HG02623 (cell line): Measurements from ENCODE around the gene MOXD1.
"Not testable (repeated sequence)": the region's sequence is repeated elsewhere in the genome, so short reads cannot be mapped to it uniquely, and the experiment has no call there.

Experiments used
- ATAC-seq: cut with Tn5 transposase; IDR thresholded peaks from one replicate; pipeline ENCODE4 v1.9.1; 2021; ENCODE audit warnings: moderate library complexity; ENCODE audit not compliant: unreplicated experiment

Gene MOXD1

DNA sequence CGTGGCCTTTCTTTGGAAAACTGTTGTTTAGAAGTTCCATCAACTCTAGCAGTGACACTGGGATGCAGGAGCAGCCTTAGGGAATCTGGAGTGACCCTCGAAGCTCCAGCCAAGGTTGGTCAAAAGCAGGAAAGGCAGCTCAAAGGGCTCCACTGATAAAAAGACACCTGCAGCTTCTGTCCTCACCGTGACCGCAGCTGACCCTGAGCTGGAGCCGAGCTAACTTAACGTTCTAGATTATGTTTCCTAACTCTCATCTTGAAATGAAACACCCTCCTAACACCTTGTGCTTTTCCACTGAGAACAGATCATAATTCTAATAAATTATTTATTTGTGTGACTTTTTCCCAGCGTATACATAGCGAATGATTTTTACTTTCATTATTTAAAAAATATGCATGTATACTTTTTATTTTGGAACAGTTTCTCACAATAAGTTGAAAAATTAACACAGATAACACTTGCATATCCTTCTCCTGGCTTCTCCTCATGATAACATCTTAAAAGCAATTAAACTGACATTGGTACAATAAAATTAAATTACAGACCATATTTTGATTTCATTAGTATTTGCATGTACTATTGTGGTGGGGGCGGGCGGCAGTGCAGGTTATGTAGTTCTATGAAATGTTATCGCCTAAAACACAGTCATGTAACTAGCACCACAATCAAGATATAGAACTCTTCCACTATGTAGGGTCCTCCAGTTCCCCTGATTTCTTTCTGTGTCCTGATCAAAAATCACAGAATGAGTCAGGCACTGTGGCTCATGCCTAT, 116.1 kb downstream of the MOXD1 start:
- no peak for ATAC-seq

GRCh38 chr6:132282696-132283095, 118.6 kb downstream of the MOXD1 start:
- no peak for ATAC-seq

DNA sequence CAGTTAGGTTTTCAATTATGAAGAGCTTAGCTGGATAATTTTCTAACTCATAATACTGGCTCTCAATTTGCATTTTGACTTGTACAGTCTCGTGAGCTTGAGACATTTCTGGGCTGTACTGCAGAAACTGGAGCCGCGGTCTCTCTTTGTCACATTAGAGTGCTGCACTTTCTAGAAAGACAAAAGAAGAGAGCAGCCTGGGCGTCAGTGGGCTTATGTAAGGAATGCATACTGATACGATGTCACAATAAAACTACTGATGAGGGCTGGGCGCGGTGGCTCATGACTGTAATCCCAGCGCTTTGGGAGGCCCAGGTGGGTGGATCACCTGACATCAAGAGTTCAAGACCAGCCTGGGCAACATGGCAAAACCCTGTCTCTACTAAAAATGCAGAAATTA, 120.8 kb downstream of the MOXD1 start:
- ATAC-seq: no peak

DNA sequence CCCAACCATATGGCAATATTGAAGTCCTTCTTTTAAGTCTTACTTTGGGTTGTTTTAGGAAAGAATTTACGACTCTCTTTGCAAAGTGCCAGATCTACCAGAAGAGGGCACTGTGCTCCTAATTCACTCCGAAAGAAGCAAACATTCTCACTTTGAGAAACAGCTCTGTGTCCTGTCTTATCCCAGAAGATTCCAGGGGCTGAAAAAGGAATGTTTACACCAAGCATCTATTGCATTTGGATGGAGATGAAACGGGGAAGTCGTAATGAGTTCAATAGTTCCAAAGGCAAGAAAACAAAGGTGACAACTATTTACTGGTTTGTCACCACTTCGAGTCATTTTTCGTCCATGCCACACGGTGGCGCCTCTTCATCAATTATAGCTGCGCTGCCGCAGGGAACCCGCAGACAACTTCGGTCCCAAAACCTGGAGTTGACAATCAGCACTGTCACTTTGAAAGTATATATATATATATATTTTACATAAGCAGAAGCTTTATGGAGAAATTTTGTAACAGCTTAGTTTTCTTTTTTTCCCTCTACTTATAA, 121.6 kb downstream of the MOXD1 start:
- ATAC-seq: peak; percentile 80

DNA sequence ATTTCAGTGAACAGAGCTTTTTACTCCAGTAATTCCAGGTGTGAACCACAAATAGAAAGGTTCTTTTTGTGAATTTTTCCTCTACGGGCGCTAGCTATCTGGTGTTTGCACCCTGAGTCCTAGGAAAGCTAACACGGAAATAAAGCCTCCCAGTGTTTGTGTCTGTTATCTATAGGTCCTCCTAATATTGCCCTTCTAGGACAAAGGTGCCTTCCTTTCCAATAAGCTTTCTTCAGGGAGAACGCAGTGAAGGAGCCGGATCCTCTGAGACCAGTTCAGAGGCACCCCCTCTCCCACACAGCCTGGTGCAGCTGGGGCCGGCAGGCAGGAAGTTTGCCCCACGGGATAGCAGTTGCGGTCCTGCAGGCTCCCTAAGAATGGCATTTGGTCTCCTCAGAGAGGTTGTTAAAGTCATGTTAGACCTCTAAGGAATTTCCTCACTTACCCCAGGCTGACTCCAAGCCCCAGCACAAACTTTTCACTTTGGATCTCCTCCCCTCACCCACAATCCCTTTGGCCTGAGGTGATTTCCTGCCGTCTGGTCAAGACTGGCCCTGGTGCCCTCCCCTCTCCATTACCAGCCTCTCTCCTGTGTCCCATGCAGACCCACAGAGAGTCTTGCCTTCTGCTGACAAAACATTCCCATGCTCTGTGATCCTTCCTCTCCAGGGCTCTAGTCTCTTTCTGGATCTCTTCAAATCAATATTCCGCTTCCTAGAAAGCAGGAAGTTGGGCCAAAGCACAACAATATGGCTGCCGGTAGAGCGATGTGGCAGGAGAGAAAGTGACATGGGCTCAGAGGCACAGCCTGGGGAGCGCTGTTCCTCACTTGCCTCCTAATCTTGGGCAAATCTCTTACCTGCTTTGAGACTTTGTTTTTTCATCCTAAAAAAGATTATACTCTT, 126.0 kb downstream of the MOXD1 start:
- ATAC-seq: no peak

GRCh38 chr6:132272776-132273175, 128.5 kb downstream of the MOXD1 start:
- no peak for ATAC-seq

- ATAC-seq: no peak
Observed at GRCh38 chr6:132270726-132271402, 130.4 kb downstream of the MOXD1 start.

DNA sequence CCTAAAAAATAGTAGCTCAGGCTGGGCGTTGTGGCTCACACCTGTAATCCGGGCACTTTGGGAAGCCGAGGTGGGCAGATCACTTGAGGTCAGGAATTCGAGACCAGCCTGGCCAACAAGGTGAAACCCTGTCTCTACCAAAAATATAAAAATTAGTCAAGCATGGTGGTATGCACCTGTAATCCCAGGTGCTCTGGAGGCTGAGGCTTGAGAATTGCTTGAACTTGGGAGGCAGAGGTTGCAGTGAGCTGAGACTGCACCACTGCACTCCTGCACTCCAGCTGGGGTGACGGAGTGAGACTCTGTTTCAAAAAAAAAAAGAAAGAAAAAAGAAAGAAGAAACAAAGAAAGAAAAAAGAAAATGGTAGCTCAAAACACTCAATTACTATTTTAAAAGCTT, 132.6 kb downstream of the MOXD1 start:
- not testable (repeated sequence) for ATAC-seq

- no peak for ATAC-seq
Observed at GRCh38 chr6:132268209-132268608, 133.1 kb downstream of the MOXD1 start.

- no peak for ATAC-seq
Observed at GRCh38 chr6:132265451-132266097, 135.7 kb downstream of the MOXD1 start.

- no peak for ATAC-seq
Observed at GRCh38 chr6:132264021-132264500, 137.2 kb downstream of the MOXD1 start.

DNA sequence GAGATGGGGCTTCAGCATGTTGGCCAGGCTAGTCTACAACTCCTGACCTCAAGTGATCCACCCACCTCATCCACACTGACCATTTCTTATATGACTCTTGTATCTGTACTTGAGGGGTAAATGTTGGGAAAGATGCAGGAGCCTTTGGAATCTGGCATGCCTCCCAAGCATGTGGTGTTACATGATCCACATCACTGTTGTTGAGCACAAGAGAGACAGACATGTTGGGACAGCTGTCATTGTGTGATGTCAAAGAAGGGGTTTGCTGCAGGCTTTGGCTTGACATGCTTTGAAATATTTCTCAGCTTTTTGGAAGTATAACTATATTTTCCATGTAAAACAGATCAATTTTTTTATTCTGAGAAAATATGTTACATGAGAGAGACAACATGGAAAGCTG, 139.9 kb downstream of the MOXD1 start:
- no peak for ATAC-seq

DNA sequence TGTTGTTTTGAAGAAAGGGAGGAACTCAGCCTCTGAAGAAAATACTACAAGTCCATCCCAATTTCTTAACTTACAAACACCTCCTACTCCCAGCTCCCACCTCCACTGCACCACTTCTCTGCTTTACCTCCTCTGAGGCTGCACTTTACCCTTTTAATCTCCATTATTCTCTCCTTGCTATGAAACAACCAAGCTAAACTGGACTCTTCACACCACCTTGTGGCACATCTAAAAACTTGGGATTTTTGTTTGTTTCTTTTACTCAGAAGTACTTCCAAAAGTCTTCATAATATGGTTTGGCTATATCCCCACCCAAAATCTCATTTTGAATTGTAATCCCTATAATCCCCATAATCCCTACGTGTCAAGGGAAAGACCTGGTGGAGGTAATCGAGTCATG, 142.2 kb downstream of the MOXD1 start:
- ATAC-seq: no peak

DNA sequence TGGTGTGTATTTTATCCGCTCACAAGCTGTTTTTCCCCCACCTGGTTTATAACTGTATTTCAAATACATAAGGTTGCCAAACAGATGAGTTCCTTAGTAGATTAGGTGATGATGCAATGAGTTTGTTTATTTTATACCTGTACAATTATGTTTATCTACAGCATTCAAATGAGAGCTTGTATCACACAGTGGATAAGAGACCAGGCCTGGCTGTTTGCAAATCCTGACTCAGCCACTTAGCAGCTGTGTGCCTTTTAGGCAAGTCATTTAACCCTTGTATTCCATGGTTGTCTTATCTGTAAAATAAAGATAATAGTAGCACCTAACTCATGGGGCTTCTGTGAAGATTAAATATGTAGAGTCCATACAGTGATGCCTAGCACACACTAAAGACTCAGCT, 143.7 kb downstream of the MOXD1 start:
- ATAC-seq: no peak

DNA sequence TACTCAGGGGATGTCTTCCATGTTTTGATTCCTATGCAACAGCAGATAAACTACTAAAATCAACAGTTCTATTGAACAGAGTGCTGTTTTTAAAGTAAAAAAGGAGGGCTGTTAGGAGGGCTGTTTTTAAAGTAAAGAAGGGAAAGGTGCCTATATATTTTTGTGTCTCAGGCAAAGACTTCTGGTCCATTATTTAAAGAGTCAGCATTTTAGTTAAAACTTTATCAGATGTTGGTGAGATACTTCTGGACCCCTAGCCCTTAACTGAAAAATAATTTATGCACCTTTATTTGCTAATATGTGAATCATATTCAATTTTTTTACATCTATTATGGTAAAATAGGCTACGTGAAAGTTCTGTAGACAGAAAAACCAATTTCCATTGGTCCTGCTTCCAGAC, 144.8 kb downstream of the MOXD1 start:
- no peak for ATAC-seq

DNA sequence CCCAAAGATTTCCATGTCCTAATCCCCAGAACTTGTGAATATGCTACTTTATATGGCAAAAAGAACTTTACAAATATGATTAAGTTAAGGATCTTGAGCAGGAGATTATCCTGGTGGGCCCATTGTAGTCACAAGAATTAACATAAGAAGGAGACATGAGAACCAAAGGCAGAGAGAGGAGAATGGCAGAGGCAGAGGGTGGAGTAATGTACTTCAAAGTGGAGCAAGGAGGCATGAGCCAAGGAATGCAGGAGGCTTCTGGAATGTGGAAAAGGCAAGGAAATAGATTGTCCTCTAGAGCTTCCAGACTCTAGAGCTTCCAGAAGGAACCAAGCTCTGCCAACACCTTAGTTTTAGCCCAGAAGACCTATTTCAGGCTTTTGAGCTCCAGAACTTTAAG, 147.4 kb downstream of the MOXD1 start:
- no peak for ATAC-seq

DNA sequence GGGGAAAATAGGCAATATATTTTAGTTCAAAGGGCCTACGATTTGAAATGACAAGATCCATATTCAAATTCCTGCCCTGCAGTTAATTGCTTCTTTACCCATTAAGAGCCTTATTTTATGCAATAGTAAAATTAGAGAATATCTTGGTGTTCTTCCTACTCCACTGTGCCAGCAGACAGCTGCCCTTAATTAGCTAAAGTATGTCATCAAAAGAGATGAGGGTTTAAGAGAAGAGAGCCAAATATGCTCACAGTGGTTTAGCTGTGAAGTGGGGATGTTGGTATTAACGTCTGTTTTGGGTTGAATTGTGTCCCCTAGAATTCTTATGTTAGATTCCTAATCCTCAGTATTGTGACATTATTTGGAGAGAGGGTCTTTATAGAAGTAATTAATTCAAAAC, 148.1 kb downstream of the MOXD1 start:
- ATAC-seq: no peak

DNA sequence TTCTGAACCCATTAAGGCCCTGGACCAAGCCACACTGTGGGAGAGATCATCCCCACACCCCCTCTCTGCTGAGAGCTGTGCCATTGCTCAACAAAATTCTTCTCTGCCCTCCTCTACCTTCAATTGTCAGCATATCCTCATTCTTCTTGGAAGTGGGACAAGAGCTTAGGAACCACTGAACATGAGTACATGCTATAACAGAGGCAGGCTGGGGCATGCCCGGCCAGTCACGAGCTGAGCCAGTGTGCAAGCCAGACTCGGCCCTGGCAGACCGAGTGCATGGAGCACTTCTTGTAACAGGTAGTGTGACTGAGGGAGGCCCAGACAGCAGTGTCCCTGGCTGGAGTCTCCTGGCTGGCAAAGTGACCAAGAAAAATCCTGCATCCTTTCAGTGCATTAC, 149.2 kb downstream of the MOXD1 start:
- ATAC-seq: no peak

DNA sequence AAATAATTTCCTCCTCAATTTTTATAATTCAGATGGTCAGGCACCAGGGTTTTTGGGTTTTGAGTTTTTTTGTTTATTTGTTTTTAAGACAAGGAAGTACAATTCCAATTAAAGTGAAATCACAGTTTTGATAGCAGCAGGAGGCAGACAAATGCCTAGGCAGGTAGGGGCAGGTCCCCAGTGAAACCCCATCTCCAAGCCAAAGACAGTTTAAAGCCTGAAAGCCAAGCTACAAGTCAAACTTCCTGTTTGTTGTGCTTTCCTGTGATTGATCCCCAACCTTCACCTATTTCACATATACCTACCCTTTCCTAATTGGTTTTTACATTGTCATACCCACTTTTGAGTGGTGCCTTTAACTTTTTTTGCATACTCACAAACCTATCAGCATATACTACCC, 149.6 kb downstream of the MOXD1 start:
- ATAC-seq: no peak

DNA sequence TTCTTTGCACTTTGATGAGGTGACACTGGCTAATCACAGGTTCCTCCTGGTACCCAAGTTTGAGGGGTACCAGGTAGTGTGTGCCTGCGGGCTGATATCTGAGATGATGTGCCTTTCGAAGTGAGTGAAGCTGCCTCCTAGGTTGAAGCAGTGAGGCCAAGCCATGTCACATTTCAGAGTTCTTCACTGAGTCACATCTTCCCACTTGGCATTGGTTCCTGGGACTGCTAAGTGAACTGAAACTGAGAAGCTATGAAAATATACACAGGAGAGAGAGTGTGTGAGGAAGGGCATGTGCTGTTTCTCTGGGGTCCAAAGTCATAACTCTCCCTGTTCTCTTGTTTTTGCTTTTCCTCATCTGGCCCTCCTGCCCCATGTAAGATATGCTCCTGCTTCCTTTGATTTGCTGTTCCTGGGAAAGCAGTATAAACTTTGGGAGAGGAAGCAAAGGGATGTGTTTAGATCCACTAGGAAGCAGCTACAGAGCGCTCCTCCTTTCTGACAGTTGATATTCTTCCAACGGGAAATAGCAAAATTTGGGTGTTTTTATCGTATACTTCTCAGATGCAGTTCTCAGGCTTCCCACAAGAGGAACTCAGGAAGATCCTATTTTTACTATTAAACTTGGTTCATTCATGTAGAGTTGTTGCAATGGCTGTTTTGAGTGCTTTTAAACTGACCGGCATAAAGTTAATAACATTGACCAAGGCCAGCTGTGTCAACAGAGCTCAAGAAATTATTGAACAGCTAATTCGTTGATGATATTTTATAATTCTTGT, 153.7 kb downstream of the MOXD1 start:
- ATAC-seq: no peak
